Neural crest cell (in vitro differentiated cells): Measurements from ENCODE around the gene MAP2K7. TPM values are rescaled to one million over a fixed set of nuclear protein-coding genes. Genes with fewer than 3 reads are reported as not detected.

ENCODE experiments used
- DNase-seq: peaks from one replicate; pipeline ENCODE4 v3.0.0; 2021; ENCODE audit warnings: low read depth, mixed read lengths, low spot score
- H3K27ac Mint-ChIP-seq: one replicate; pipeline ENCODE4 v1.8.0; 2021; ENCODE audit warnings: mild to moderate bottlenecking, mixed read lengths; ENCODE audit not compliant: unreplicated experiment
- H3K27me3 Mint-ChIP-seq: 2 replicates; pipeline ENCODE4 v1.8.0; 2021; ENCODE audit warnings: low read depth, mild to moderate bottlenecking, mixed read lengths
- H3K36me3 Mint-ChIP-seq: 2 replicates; pipeline ENCODE4 v1.8.0; 2021; ENCODE audit warnings: low read depth, mild to moderate bottlenecking, mixed read lengths
- H3K4me1 Mint-ChIP-seq: 2 replicates; pipeline ENCODE4 v1.8.0; 2021; ENCODE audit warnings: mixed read lengths
- H3K4me3 Mint-ChIP-seq: one replicate; pipeline ENCODE4 v1.8.0; 2021; ENCODE audit warnings: mild to moderate bottlenecking, mixed read lengths
- H3K9me3 Mint-ChIP-seq: 2 replicates; pipeline ENCODE4 v1.8.0; 2021; ENCODE audit warnings: mixed read lengths
- CTCF ChIP-seq: fragments of 200-600 bp; sonication (generic); conservative IDR thresholded peaks from 2 replicates; pipeline ENCODE4 v1.5.0; 2021; ENCODE audit warnings: antibody characterized with exemption, mild to moderate bottlenecking
- total RNA-seq: library from RNA; stranded (reverse); gene quantifications from 2 replicates; pipeline ENCODE4 v1.2.1, GENCODE V29; 2021

MAP2K7 gene
- total RNA-seq, 1 donor from 2014 or later: 50.7 TPM

- H3K9me3 Mint-ChIP-seq: no peaks in the 10 kb centered on the region
- peak overlapping the region; percentile 89 for H3K4me3 Mint-ChIP-seq
- peaks cover 23% of the 10 kb centered on the region for H3K4me1 Mint-ChIP-seq
- peak; percentile 98 for DNase-seq
- H3K27ac Mint-ChIP-seq: peak overlapping the region; percentile 7
- peaks cover 41% of the 10 kb centered on the region for H3K27me3 Mint-ChIP-seq
- TF ChIP-seq CTCF: no peak
- H3K36me3 Mint-ChIP-seq: no peaks in the 10 kb centered on the region
Measured at GRCh38 chr19:7920519-7921301, 17.0 kb downstream of the MAP2K7 start.

DNA sequence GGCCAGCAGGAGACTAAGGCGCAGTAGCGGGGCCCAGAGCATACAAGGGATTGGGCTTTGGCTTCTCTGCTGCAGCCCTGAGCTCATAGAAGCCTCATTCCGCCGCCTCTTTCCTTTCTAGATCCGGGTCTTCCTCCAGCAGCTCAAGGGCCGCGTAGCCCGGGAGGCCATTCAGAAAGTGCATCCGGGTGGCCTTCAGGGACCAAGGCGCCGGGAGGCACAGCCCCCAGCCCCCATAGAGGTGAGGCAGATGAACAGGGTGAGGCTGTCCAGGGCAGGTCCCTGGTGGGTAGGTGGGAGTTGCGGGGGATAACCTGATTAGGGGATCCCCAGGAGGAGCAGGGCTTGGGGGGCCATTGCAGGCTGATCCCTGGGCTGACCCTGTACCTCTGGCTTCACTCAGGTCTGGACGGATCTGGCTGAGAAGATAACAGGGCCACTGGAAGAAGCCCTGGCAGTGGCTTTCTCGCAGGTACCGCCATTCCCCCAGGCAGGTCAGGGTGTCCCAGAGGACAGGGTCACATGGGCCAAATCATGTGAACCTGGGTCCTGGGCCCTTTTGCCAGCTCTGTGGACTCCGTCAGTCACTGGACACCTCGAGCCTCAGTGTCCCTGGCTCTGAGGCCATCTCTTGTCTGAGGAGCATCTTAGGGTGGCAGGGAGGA is 17.8 kb downstream of the MAP2K7 start:
- no peak for DNase-seq
- Mint-ChIP-seq H3K27ac (no peak overlapping the region), H3K27me3 (peaks cover 38% of the 10 kb centered on the region), H3K4me1 (peaks cover 23% of the 10 kb centered on the region), H3K9me3 (no peaks in the 10 kb centered on the region), H3K36me3 (no peaks in the 10 kb centered on the region), H3K4me3 (peak overlapping the region; percentile 89)
- TF ChIP-seq CTCF: no peak

GRCh38 chr19:7921967-7922835 is 18.5 kb downstream of the MAP2K7 start:
- Mint-ChIP-seq H3K36me3 (no peaks in the 10 kb centered on the region), H3K27ac (no peak overlapping the region), H3K27me3 (peaks cover 33% of the 10 kb centered on the region), H3K4me1 (peaks cover 22% of the 10 kb centered on the region), H3K4me3 (peak overlapping the region; percentile 89), H3K9me3 (no peaks in the 10 kb centered on the region)
- no peak for TF ChIP-seq CTCF
- DNase-seq: no peak

- H3K4me1 Mint-ChIP-seq: peaks cover 22% of the 10 kb centered on the region
- H3K36me3 Mint-ChIP-seq: no peaks in the 10 kb centered on the region
- H3K9me3 Mint-ChIP-seq: no peaks in the 10 kb centered on the region
- H3K4me3 Mint-ChIP-seq: peak overlapping the region; percentile 70
- no peak for TF ChIP-seq CTCF
- H3K27me3 Mint-ChIP-seq: peaks cover 29% of the 10 kb centered on the region
- no peak for DNase-seq
- no peak overlapping the region for H3K27ac Mint-ChIP-seq
Measured at GRCh38 chr19:7922836-7923195, 19.1 kb downstream of the MAP2K7 start.
